AG08396 (cell line): ENCODE results near the gene ANKS1A.
"Not testable (repeated sequence)": the region's sequence is repeated elsewhere in the genome, so short reads cannot be mapped to it uniquely, and the experiment has no call there.

Source experiments
- DNase-seq: peaks from one replicate; pipeline ENCODE4 v3.0.0; 2012; ENCODE audit warnings: low spot score, mixed read lengths

Gene ANKS1A

DNA sequence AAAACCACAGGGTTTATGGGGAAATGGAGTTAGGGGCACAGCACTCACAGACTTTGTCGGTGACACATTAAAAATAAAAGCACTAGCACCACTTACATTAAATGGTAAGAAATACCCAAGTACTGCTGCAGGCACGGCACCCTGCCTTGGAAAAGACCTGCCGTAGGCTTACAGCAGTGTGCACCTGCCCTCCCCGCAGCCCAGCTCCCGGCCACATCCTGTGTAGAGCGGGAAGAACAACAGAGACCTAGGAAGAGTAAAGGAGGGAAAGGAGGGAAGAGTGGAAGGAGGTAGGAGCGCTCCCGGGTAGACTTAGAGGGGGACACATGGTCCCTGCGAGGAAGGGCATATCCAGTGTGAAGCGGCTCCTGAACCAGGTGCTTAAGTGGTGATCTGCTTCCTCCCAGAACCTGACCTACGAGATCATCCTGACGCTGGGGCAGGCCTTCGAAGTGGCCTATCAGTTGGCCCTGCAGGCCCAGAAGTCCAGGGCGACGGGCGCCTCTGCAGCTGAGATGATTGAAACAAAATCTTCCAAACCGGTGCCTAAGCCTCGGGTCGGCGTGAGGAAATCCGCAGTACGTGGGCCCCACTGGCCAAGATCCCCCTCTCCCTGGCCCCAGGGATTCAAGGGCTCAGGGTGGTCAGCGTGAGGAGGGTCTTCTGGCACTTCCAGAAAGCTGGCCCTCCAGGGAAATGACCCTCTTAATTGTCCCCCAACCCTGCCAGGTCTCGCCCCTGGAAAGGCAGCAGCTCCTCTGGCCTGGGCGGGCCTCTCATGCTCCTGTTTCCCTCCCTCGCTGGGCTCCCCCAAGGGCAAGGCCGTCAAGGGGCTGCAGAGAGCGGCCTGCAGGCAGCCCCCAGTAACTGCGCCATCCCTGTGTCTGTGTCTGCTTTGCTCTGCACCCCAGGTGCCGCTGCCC is 196.6 kb downstream of the ANKS1A start:
- DNase-seq = peak; percentile 2

DNA sequence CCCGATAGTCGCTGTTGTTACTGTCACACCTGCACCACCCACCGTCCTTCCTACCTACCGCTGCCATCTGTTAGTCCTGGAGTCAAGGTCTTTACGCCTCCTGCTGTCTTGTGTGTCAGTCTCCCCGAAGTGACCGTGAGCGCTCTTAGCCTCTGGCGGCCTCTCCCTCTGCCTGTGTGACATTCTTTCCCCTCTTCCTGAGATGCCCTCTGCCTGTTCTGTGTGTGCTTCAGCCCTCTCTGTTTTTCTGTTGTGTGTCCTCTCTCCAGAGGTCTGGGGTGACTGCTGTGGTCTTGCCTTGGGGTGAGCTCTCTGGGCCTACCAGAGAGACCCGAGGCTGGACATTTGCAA is 197.2 kb downstream of the ANKS1A start:
- no peak for DNase-seq

DNA sequence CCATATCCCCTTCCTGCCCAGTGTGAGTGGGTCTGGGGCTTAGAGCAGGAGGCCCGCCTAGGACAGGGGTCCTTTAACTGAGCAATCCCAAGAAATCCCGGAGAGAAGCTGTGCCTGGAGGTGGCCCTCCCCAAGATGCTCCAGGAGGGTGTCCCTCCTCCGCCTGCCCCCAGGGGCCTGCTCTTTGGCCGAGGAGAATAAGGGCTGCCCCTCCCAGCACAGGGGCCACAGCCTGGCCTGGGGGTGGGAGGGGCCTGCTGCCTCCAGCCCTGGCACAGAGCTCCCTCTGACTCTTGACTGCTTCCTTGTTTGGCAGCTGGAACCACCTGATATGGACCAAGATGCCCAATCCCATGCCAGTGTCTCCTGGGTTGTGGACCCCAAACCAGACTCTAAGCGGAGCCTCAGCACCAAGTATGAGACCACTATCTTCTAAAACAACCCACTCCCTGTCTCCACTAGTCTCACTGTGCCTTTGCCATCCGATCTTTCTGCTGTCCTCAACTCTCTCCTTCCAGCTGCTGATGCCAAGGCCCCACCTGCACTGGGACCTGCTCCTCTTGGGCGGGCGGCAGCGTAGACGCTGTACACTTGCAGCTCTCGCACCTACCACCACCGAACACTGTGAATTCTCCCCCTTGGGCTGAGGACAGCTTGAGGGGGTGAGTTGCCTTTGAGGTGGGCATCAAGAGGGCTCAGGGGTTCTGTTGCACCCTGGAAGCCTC is 197.7 kb downstream of the ANKS1A start:
- DNase-seq = no peak

DNA sequence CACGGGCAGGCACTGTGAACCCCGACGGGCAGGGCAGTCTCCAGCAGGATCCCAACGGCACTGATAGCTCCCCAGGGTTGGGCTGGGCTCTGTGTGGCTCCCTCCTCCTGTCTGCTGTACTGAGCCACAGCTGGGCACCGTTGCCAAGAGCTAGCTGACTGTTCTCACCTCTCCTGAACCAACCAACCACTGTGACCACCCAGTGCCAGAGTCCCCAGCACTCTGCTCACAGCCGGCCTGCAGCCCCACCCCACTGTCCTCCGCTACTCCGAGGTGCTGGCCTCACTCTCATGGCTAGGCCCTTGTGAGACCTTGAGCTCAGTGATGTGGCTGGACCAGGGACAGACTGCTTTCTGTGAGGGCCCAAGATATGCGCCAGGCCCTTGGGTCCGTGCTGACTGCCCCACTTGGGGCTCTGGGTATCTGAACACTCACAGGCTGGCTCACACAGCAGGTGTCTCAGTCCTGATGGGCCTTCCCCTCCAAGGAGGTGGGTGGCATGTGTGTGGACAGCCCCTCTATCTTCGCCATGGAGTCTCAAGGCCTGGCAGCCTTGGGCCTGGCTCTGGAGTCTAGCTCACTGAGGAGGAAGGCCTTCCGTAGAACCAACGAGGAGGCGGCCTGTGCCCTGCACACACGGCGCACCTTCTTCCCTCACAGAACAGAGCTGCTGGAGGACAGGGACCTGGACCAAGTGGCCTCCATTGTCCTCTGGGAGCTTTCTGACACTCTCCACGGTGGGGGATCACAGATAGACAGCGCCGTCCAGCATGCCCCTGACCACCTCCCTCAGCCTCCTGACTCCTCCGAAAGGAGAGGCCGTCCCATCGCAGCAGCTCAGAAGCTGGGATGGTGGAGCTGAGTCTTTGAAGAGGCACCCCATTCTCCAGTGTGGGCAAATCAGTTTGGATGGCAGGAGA is 198.6 kb downstream of the ANKS1A start:
- peak; percentile 3 for DNase-seq

DNA sequence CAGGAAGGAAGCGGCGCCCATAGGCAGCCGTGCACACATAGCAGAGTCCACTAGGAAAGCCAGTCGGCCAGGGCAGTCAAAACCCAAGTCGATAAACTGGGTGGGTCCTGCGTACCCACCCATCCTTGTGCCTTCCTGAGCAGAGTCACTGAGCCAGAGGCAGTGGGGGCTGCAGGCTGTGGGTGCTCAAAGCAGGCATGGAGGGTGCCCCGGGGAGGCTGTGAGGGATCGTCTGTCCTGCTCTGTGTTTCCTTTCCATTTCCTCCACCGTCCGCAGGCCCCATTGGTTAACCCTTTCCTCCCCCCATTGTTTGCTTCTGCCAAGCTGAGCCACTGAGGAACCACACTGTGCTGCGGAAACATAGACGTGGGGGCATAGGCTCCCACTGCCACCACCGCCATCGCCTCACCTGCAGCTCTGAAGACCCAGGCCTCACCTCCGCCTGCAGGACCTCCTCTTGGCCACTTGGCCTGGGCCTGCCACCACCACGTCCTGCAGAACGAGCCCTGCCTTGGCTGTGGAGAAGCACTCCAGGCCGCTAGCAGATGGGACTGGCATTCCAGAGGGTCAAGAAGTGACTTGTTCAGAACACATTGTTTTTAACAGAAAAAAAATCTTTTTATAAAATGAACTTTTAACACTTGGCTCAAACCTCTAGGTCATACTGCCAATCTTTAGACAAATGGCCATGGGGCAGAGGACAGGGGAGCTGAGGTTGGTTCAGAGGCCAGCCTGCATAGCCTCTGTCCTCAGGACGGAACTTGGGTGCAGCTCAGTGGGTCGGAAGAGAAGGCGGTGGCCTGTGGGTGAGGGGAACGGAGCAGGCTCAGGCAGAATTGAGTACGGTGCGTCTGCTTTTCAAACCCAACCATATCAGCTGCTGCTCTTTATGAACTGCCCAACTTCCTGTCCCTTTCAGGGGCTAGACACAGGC is 199.5 kb downstream of the ANKS1A start:
- peak; percentile 2 for DNase-seq

DNA sequence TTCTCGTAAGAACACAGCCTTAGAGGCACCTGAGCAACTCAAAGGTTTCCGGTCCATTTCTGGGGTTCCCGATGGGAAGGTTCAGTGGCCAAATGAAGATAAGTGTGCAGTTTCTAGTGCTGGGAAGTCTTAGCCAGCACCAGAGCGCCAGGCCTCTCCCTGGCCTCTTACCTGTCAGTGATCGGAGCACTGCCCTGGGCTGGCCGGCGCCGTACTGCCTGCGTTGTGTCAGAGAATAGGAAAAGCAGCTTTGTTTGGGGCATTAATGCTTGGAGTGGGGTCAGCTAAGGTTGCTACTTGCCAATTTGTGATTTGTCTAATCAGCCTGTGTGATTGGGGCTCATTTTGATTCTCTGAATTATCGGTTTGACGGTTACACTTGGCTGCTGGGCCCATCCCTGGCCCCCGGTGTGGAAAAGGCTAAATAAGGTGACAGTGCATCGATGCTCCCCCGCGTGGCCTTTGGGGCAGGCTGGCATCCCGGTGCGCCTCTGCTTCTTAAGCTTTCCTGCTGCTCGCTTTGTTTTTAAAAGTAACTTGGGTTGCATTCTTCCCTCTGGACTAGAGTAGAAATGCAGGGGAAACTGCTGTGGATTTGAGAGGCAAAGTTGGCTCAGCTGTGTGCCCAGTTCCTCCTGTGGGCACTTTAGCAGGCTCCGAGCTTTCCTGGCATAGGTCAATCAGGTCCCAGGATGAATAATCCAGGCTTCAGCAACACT is 200.3 kb downstream of the ANKS1A start:
- no peak for DNase-seq

DNA sequence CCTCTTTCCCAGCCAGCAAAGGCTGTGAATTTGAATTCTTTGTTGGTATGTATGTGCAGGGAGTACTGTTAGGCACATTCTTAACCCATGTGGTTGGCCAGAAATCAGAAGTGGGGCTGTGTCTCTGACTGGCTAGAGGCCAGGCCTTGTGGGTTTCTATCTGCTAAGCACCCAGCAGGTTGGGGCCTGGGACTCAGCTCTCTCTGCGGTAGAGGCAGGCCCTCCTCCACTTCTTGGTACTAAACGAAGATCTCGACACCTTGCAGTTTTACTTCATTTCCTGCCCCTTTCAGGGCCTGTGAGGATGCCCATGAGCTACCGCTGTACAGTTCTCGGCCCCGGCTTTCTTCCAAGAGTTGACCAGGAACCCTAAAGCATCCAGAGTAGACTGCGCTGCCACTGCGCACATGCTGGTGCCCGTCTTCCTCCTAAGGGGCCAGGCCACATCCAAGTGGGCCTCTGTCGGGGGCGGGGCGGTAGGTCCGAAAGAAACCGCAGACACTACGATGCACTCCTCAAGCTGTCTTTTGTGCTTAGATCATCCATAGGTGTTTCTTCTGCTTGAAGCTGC is 201.0 kb downstream of the ANKS1A start:
- DNase-seq = peak; percentile 61

DNA sequence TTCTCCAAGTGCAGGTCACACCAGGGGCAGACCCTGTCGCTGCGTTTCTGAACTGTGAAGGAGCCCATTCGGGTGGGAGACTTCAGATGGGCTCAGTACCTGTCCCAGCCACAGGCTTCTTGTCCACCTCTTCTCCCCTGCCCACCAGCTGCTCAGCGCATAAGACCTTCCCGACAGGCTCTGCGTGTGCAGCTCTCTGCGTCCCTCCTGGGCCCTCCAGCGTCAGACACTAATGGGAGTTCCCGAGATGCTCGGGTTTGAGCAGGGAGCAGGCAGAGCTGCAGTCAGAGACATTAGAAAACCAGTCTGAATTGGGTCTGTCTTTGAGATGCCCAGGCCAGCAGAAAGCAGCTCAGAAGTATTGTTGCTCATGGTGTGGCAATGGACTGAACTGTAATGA is 201.7 kb downstream of the ANKS1A start:
- peak; percentile 6 for DNase-seq

DNA sequence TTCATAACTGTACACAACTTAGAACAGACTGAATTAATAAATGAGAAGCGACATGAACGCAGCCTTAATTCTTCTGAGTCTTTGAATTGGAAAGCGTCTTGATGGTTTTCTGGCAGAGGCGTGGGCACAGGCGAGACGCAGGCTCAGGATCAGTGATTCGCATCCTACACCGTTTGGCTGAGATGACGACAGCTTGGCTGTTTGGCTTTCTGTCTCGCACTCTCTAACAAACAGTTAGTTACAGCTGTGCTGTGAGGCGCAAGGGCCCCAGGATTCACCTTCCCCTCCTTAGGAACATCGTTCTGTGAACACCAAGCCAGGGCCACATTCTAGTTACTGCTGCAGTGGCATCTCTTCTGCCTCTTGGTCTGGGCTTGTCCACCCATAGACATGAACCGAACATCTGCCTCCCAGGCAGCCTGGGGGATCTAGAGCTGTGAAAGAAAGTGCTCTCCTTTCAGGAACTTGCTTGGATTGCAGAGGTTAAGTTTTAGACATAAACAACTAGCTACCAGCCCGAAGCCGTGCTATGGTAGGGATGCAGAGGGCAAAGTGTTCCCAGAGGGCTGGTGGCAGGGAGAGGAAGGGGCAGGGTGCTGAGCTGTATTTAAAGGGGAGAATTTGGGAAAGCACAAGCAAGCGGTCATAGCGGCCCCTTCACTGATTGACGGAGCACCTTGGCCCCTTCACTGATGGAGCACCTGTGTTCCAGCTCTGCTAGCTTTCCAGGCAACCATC is 202.5 kb downstream of the ANKS1A start:
- DNase-seq = peak; percentile 36

DNA sequence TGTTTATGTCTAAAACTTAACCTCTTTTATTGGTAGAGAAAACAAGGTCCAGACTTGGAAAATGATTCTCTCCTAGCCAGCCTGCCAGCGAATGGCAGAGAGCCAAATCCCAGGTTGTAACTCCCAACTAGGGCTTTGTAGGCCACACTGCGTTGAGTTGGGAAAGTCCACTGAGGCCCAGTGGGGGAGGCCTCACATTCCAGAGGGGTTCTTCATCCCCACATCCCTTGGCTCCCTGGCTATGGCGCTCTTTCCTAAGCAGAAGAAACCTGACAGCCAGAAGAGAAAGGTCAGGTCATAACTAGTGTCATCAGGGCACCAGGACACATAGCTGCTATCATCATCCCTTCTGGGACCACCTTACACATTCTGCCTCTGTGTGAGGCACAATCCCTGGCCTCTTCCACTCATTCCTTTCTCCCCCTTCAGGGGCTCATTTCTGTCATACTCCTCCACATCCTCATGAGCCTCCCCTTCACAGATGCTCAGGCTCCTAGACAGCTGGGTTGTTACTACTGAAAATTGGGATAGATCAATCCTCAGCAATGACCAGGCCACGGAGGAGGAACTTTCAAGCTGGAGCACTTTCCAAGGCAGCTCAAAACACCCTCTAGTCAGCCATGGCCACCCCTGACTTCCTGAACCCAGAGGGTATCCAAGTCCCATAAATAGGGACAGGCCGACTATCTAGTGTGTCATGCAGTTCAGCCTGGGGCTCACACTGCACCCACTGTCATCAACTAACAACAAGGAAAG is 203.5 kb downstream of the ANKS1A start:
- DNase-seq = peak; percentile 37

DNA sequence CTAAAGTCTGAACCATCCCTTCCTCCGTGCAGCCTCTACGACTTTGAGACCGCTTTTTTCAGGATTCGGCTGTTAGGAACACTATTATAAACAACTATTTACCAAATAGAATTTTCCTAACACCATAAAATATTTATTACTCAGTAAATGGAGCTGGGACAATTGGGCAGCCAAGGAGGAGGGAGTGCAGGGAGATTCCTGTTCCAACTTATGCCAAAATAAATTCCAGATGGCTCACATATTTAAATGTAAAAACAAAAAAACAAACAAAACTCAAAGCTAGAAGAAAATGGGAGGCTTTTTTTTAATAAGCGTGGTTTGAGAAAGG is 204.0 kb downstream of the ANKS1A start:
- DNase-seq = peak; percentile 2

DNA sequence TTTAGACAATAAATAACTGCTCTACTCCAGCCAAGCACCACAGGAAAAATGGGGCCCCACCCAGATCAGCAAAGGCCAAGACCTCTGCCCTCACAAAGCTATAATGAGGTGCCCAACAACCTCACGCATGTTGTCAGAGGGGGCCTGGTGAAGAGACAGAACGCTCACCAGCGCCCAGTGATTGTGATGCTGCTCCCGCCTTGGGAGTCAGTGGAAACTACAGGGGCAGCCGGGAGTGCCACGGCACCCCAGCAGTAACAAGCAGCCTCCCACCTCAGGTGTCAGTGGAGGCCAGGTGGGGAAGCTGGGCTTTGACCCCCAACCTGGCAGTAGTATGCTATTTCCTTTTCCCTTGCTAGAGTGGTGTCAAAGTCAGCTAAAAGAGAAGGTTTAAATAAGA is 204.7 kb downstream of the ANKS1A start:
- DNase-seq = no peak

DNA sequence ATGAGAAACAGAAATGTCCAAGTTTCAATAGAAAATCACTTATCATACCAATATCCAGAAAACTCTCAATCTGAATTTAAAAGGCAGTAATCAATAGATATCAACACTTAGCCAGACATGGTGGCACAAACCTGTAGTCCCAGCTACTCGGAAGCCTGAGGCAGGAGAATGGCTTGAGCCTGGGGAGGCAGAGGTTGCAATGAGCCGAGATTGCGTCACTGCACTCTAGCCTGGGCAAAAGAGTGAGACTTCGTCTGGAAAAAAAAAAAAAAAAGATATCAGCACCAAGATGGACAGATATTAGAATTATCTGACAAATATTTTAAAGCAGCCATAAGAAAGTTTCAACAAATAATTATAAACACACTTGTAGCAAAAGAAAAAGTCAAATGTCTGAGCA is 205.1 kb downstream of the ANKS1A start:
- DNase-seq = no peak

DNA sequence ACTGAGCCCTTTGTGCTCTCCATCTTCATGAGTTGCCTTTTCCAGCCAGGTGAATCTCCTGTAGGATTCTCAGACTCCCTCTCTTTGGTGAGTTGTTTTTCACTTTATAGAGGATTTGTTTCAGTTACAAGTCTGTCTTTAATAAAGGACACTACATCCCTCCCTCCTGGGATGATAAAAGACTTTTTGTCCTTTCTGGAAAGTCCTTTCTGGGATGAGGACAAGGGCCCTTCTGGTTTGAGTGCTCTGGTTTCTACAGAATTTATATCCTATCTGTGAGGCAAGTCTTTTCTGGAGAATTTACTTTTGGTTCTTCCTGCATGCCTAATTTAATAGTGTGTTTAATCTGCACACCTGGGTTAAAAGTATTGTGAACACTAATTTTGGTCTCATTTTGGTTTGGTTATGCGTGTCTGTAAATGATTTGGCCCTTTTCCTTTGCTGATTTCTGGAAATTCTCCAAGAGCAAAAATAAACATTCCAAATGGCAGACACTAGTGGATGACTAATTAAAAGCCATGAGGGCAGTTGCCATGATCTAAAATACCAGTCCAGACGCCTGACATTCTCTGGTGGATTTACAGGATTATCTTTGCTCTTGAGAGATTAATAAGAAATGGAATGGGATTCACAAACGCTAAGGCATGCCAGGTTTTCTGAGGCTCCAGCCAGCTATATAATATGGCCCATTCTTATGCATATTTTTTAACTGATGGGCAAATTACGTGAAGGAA is 207.2 kb downstream of the ANKS1A start:
- peak; percentile 68 for DNase-seq

DNA sequence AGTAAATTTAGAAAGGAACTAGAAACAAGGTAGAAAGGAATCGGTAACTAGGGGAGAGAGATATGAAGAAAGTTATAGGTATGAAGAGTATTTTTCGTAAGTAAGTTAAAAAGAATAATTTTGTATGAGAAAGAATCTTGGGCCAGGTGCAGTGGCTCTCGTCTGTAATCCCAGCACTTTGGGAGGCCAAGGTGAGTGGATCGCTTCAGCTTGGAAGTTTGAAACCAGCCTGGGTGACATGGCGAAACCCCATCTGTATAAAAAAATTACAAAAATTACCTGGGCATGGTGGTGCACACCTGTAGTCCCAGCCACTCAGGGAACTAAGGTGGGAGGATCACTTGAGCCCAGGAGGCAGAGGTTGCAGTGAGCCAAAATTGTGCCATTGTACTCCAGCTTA is 210.1 kb downstream of the ANKS1A start:
- DNase-seq = no peak

DNA sequence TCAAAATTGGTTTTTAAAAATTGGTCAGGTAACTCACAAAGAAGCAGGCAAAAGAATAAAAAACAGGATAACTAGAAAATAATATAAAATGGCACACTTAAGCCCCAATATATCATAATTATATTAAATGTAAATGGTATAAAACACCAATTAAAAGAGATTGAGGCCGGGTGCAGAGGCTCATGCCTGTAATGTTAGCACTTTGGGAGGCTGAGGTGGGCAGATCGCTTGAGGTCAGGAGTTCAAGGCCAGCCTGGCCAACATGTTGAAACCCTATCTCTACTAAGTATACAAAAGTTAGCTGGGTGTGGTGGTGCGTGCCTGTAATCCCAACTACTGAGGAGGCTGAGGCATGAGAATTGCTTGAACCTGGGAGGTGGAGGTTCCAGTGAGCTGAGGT is 216.0 kb downstream of the ANKS1A start:
- DNase-seq = no peak

DNA sequence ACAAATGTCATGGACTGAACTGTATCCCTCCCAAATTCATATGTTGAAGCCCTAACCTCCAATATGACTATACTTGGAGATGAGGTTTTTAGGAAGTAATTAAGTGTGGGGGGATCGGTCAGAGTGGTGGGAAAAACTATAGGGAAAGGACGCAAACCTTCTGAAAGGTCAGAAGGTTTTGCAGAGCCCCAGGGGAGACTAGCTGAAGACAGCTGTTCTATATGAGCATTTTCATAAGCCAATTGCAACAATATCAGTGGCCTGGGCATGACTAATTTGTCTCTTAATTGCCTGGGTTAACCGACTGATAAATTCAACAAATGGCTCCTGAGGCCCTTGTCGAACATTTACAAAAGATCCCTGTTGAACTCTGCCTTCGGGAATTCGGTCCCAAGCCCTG is 217.0 kb downstream of the ANKS1A start:
- DNase-seq = not testable (repeated sequence)

DNA sequence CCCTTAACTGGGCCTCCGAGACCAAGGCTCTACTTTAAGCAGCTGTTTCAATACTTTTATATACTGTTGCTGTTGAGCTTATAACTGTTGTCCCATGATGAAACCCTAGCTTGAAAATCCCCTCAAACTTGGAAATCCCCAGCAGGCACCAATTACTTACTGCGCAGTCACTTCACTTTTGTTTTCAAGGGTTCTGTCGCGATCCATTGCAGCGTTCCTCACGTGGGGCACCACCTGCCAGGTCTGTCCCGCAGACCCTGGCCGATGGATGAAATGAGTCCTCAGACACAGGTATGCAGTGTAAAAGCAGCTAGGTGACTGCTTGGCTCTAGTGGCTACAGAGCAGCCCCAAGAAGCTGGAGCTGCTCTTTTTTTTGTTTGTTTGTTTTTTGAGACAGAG is 218.2 kb downstream of the ANKS1A start:
- not testable (repeated sequence) for DNase-seq
